Smooth muscle cell (in vitro differentiated cells): ENCODE measurements around the gene UGT1A3. TPM values are rescaled to one million over a fixed set of nuclear protein-coding genes. Genes with fewer than 3 reads are reported as not detected.
A peak's percentile ranks its signal among the peaks of the same experiment; 100 is the strongest.

Experiments used
- DNase-seq: peaks from one replicate; lab custom pipeline; 2025; ENCODE audit not compliant: unreplicated experiment; lab: John Stamatoyannopoulos, UW
- H2AFZ ChIP-seq: fragments of 200-600 bp; sonication (generic); 2 replicates; pipeline ENCODE4 v1.6.0; 2016; ENCODE audit warnings: antibody characterized with exemption, low read depth, mild to moderate bottlenecking
- H3F3A ChIP-seq: fragments of 200-600 bp; sonication (generic); 2 replicates; pipeline ENCODE4 v1.6.0; 2017; ENCODE audit warnings: antibody characterized with exemption, low read depth
- H3K27ac ChIP-seq: fragments of 200-600 bp; sonication (generic); 2 replicates; pipeline ENCODE4 v1.5.1; 2016; ENCODE audit warnings: low read depth, mild to moderate bottlenecking
- H3K27me3 ChIP-seq: fragments of 200-600 bp; sonication (generic); 2 replicates; pipeline ENCODE4 v1.6.1; 2016; ENCODE audit warnings: low read depth, mild to moderate bottlenecking
- H3K36me3 ChIP-seq: fragments of 200-600 bp; sonication (generic); 2 replicates; pipeline ENCODE4 v1.5.1; 2016; ENCODE audit warnings: low read depth
- H3K4me1 ChIP-seq: fragments of 200-600 bp; sonication (generic); 2 replicates; pipeline ENCODE4 v1.5.1; 2016; ENCODE audit warnings: low read depth
- H3K4me2 ChIP-seq: fragments of 200-600 bp; sonication (generic); 2 replicates; pipeline ENCODE4 v1.6.0; 2016; ENCODE audit warnings: mild to moderate bottlenecking
- H3K4me3 ChIP-seq: fragments of 200-600 bp; sonication (generic); 2 replicates; pipeline ENCODE4 v1.5.1; 2016; ENCODE audit warnings: mild to moderate bottlenecking
- H3K79me2 ChIP-seq: fragments of 200-600 bp; sonication (generic); 2 replicates; pipeline ENCODE4 v1.6.0; 2016; ENCODE audit warnings: low read depth, mild to moderate bottlenecking
- H3K9ac ChIP-seq: fragments of 200-600 bp; sonication (generic); 2 replicates; pipeline ENCODE4 v1.6.0; 2016; ENCODE audit warnings: low read depth
- H3K9me3 ChIP-seq: fragments of 200-600 bp; sonication (generic); replicated peaks from 2 replicates; pipeline ENCODE4 v1.5.1; 2016; ENCODE audit warnings: low read depth
- H4K20me1 ChIP-seq: fragments of 200-600 bp; sonication (generic); 2 replicates; pipeline ENCODE4 v1.6.0; 2016; ENCODE audit warnings: low read depth
- CTCF ChIP-seq: fragments of 200-600 bp; sonication (generic); IDR thresholded peaks from 2 replicates; pipeline ENCODE4 v1.5.1; 2017; ENCODE audit warnings: borderline replicate concordance, mild to moderate bottlenecking, antibody characterized with exemption; ENCODE audit not compliant: insufficient read depth, poor library complexity, severe bottlenecking
- WGBS: methylation state at CpG from one replicate; pipeline ENCODE4 v1.1.7; 2016; ENCODE audit warnings: low lambda C conversion rate; 5-methylcytosine and 5-hydroxymethylcytosine counted together
- polyA plus RNA-seq: library from polyadenylated mRNA; unstranded; fragments of >200 nt; fragmentation: Nextera tagmentation; extraction: Ambion mirVana; gene quantifications from 2 replicates; pipeline ENCODE4 v1.2.1, GENCODE V29; 2016
- total RNA-seq: library from RNA; depleted of rRNA; stranded (reverse); fragments of >200 nt; gene quantifications from 2 replicates; pipeline ENCODE4 v1.2.3, GENCODE V29; 2014

The UGT1A3 gene
- total and polyA plus RNA-seq, 2 experiments from 2014 or later: not detected

GRCh38 chr2:233707940-233708644 is 20.8 kb upstream of the UGT1A3 start:
- no peaks in the 10 kb centered on the region for H3K36me3 ChIP-seq
- peak overlapping the region; percentile 64 for H3K4me2 ChIP-seq
- no peaks in the 10 kb centered on the region for H3F3A ChIP-seq
- no peaks in the 10 kb centered on the region for H3K79me2 ChIP-seq
- H3K4me3 ChIP-seq: no peak overlapping the region
- H4K20me1 ChIP-seq: no peaks in the 10 kb centered on the region
- TF ChIP-seq CTCF: no peak
- peak overlapping the region; percentile 51 for H3K27ac ChIP-seq
- H3K27me3 ChIP-seq: no peaks in the 10 kb centered on the region
- WGBS: 40% methylated on average over 10 of the region's 10 CpGs
- H3K9ac ChIP-seq: no peak overlapping the region
- H3K4me1 ChIP-seq: no peaks in the 10 kb centered on the region
- H3K9me3 ChIP-seq: no peaks in the 10 kb centered on the region
- H2AFZ ChIP-seq: peak overlapping the region; percentile 56
- no peak for DNase-seq

GRCh38 chr2:233708942-233709341 is 19.9 kb upstream of the UGT1A3 start:
- H4K20me1 ChIP-seq: no peaks in the 10 kb centered on the region
- H3K79me2 ChIP-seq: no peaks in the 10 kb centered on the region
- DNase-seq: no peak
- H3K4me3 ChIP-seq: no peak overlapping the region
- H3K36me3 ChIP-seq: no peaks in the 10 kb centered on the region
- 96% methylated on average over 5 of the region's 5 CpGs for WGBS
- no peak for TF ChIP-seq CTCF
- no peaks in the 10 kb centered on the region for H3K4me1 ChIP-seq
- H3K27ac ChIP-seq: no peak overlapping the region
- H3F3A ChIP-seq: no peaks in the 10 kb centered on the region
- no peak overlapping the region for H3K9ac ChIP-seq
- no peak overlapping the region for H3K4me2 ChIP-seq
- no peak overlapping the region for H2AFZ ChIP-seq
- H3K9me3 ChIP-seq: no peaks in the 10 kb centered on the region
- H3K27me3 ChIP-seq: no peaks in the 10 kb centered on the region

- Histone ChIP-seq H3K36me3 (no peaks in the 10 kb centered on the region), H3K9ac (no peak overlapping the region), H3K27ac (no peak overlapping the region), H2AFZ (no peak overlapping the region), H3K79me2 (no peaks in the 10 kb centered on the region), H3K27me3 (no peaks in the 10 kb centered on the region), H4K20me1 (no peaks in the 10 kb centered on the region), H3K4me2 (no peak overlapping the region), H3K4me3 (no peak overlapping the region), H3K4me1 (no peaks in the 10 kb centered on the region), H3K9me3 (no peaks in the 10 kb centered on the region), H3F3A (no peaks in the 10 kb centered on the region)
- DNase-seq: peak; percentile 43
- 46% methylated on average over 10 of the region's 11 CpGs for WGBS
- TF ChIP-seq CTCF: peak; percentile 94
Observed at GRCh38 chr2:233711312-233712008, 17.4 kb upstream of the UGT1A3 start.
